Hepatocyte (in vitro differentiated cells): Measurements from ENCODE around the gene C2CD5. TPM values are rescaled to one million over a fixed set of nuclear protein-coding genes. Genes with fewer than 3 reads are reported as not detected.

Experiments
- DNase-seq: peaks from one replicate; pipeline ENCODE4 v3.0.0-alpha.2; 2016; ENCODE audit warnings: low spot score
- H2AFZ ChIP-seq: fragments of 200-600 bp; sonication (generic); 2 replicates; pipeline ENCODE4 v1.6.0; 2016; ENCODE audit warnings: antibody characterized with exemption, mild to moderate bottlenecking
- H3K27ac ChIP-seq: fragments of 200-600 bp; sonication (generic); 2 replicates; pipeline ENCODE4 v1.5.1; 2016; ENCODE audit warnings: mild to moderate bottlenecking
- H3K27me3 ChIP-seq: fragments of 200-600 bp; sonication (generic); 2 replicates; pipeline ENCODE4 v1.6.1; 2016
- H3K36me3 ChIP-seq: fragments of 200-600 bp; sonication (generic); replicated peaks from 2 replicates; pipeline ENCODE4 v1.5.1; 2016; ENCODE audit warnings: low read depth; ENCODE audit not compliant: insufficient read depth
- H3K4me1 ChIP-seq: fragments of 200-600 bp; sonication (generic); 2 replicates; pipeline ENCODE4 v1.5.1; 2016; ENCODE audit warnings: mild to moderate bottlenecking, moderate library complexity; ENCODE audit not compliant: insufficient read depth
- H3K4me2 ChIP-seq: fragments of 200-600 bp; sonication (generic); 2 replicates; pipeline ENCODE4 v1.6.0; 2016
- H3K4me3 ChIP-seq: fragments of 200-600 bp; sonication (generic); 2 replicates; pipeline ENCODE4 v1.5.1; 2016; ENCODE audit warnings: mild to moderate bottlenecking
- H3K79me2 ChIP-seq: fragments of 200-600 bp; sonication (generic); 2 replicates; pipeline ENCODE4 v1.6.0; 2017; ENCODE audit warnings: mild to moderate bottlenecking
- H3K9me2 ChIP-seq: fragments of 200-600 bp; sonication (generic); replicated peaks from 2 replicates; pipeline ENCODE4 v1.6.0; 2017; ENCODE audit warnings: mild to moderate bottlenecking; ENCODE audit not compliant: insufficient read depth
- H3K9me3 ChIP-seq: fragments of 200-600 bp; sonication (generic); 2 replicates; pipeline ENCODE4 v1.5.1; 2016; ENCODE audit warnings: low read depth, mild to moderate bottlenecking
- H4K20me1 ChIP-seq: fragments of 200-600 bp; sonication (generic); 2 replicates; pipeline ENCODE4 v1.6.0; 2016; ENCODE audit warnings: mild to moderate bottlenecking; ENCODE audit not compliant: insufficient read depth, poor library complexity, severe bottlenecking
- CTCF ChIP-seq: fragments of 200-600 bp; sonication (generic); IDR thresholded peaks from 2 replicates; pipeline ENCODE4 v1.5.1; 2016; ENCODE audit warnings: antibody characterized with exemption, mild to moderate bottlenecking; ENCODE audit not compliant: poor library complexity
- EZH2 ChIP-seq: fragments of 200-600 bp; sonication (generic); IDR thresholded peaks from 2 replicates; pipeline ENCODE4 v1.6.1; 2016; ENCODE audit warnings: antibody characterized with exemption, mild to moderate bottlenecking, borderline replicate concordance
- EZH2phosphoT487 ChIP-seq: fragments of 200-600 bp; sonication (generic); IDR thresholded peaks from one replicate; pipeline ENCODE4 v1.6.1; 2018; ENCODE audit warnings: antibody characterized with exemption, mild to moderate bottlenecking, low read depth, moderate library complexity; ENCODE audit not compliant: unreplicated experiment, severe bottlenecking
- WGBS: methylation state at CpG from one replicate; pipeline ENCODE4 v1.1.6; 2016; ENCODE audit warnings: low lambda C conversion rate; ENCODE audit errors: missing lambda C conversion rate; 5-methylcytosine and 5-hydroxymethylcytosine counted together
- polyA plus RNA-seq: library from polyadenylated mRNA; unstranded; fragments of >200 nt; fragmentation: Nextera tagmentation; extraction: Ambion mirVana; gene quantifications from 2 replicates; pipeline ENCODE4 v1.2.1, GENCODE V29; 2016
- total RNA-seq: library from RNA; depleted of rRNA; stranded (reverse); fragments of >200 nt; gene quantifications from 2 replicates; pipeline ENCODE4 v1.2.3, GENCODE V29; 2014

Gene C2CD5
- total and polyA plus RNA-seq, 2 experiments from 2014 or later: 7.3 to 20.5 TPM

DNA sequence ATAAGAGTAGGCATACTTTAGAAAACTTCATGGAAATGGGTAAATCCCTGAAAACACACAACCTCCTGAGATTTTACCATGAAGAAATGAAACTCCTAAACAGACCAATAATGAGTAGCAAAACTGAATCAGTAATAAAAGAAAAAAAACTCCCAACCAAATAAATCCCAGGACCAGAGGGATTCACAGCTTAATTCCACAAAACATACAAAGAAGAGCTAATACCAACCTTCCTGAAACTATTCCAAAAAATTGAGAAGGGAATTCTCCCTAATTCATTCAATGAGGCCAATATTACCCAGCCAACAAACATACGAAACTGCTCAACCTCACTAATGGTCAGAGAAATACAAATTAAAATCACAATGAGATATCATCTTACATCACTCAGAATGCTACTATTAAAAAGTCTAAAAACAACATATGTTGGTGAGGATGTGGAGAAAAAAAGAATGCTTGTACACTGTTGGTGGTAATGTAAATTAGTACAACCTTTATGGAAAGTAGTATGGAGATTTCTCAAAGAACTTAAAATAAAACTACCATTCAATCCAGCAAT is 112.6 kb downstream of the C2CD5 start:
- H3K9me2 ChIP-seq: no peaks in the 10 kb centered on the region

GRCh38 chr12:22416801-22417200 is 127.5 kb downstream of the C2CD5 start:
- no peak overlapping the region for H3K4me3 ChIP-seq
- H3K27me3 ChIP-seq: no peaks in the 10 kb centered on the region
- H3K9me2 ChIP-seq: no peaks in the 10 kb centered on the region
- no peaks in the 10 kb centered on the region for H3K4me1 ChIP-seq
- no peaks in the 10 kb centered on the region for H3K9me3 ChIP-seq
- H3K79me2 ChIP-seq: no peaks in the 10 kb centered on the region
- H3K27ac ChIP-seq: no peak overlapping the region
- H3K4me2 ChIP-seq: no peak overlapping the region
- TF ChIP-seq EZH2phosphoT487 (no peak), CTCF (no peak), EZH2 (no peak)
- no peak overlapping the region for H2AFZ ChIP-seq
- H4K20me1 ChIP-seq: no peaks in the 10 kb centered on the region
- no peaks in the 10 kb centered on the region for H3K36me3 ChIP-seq
- no peak for DNase-seq

More for the DNA sequence above, 112.6 kb downstream of the C2CD5 start:
- Histone ChIP-seq H3K36me3 (no peaks in the 10 kb centered on the region), H3K9me3 (no peaks in the 10 kb centered on the region), H3K4me1 (peaks cover 7% of the 10 kb centered on the region), H2AFZ (no peak overlapping the region), H3K4me2 (no peak overlapping the region), H3K27me3 (no peaks in the 10 kb centered on the region), H3K79me2 (no peaks in the 10 kb centered on the region), H3K4me3 (no peak overlapping the region), H4K20me1 (no peaks in the 10 kb centered on the region), H3K27ac (no peak overlapping the region)
- WGBS: 61% methylated on average over 1 of the region's 1 CpG
- TF ChIP-seq EZH2 (no peak), EZH2phosphoT487 (no peak), CTCF (no peak)
- DNase-seq: no peak

GRCh38 chr12:22415342-22416309 is 128.7 kb downstream of the C2CD5 start:
- H3K27ac ChIP-seq: no peak overlapping the region
- TF ChIP-seq CTCF: no peak
- TF ChIP-seq EZH2phosphoT487: no peak
- TF ChIP-seq EZH2: no peak
- H4K20me1 ChIP-seq: no peaks in the 10 kb centered on the region
- no peaks in the 10 kb centered on the region for H3K36me3 ChIP-seq
- no peaks in the 10 kb centered on the region for H3K27me3 ChIP-seq
- H3K4me1 ChIP-seq: no peaks in the 10 kb centered on the region
- WGBS: 60% methylated on average over 4 of the region's 4 CpGs
- no peaks in the 10 kb centered on the region for H3K9me2 ChIP-seq
- DNase-seq: no peak
- H3K9me3 ChIP-seq: no peaks in the 10 kb centered on the region
- H2AFZ ChIP-seq: no peak overlapping the region
- H3K4me3 ChIP-seq: no peak overlapping the region
- no peak overlapping the region for H3K4me2 ChIP-seq
- H3K79me2 ChIP-seq: no peaks in the 10 kb centered on the region
